ENCODE measurements around the gene DDIT3.

DNA sequence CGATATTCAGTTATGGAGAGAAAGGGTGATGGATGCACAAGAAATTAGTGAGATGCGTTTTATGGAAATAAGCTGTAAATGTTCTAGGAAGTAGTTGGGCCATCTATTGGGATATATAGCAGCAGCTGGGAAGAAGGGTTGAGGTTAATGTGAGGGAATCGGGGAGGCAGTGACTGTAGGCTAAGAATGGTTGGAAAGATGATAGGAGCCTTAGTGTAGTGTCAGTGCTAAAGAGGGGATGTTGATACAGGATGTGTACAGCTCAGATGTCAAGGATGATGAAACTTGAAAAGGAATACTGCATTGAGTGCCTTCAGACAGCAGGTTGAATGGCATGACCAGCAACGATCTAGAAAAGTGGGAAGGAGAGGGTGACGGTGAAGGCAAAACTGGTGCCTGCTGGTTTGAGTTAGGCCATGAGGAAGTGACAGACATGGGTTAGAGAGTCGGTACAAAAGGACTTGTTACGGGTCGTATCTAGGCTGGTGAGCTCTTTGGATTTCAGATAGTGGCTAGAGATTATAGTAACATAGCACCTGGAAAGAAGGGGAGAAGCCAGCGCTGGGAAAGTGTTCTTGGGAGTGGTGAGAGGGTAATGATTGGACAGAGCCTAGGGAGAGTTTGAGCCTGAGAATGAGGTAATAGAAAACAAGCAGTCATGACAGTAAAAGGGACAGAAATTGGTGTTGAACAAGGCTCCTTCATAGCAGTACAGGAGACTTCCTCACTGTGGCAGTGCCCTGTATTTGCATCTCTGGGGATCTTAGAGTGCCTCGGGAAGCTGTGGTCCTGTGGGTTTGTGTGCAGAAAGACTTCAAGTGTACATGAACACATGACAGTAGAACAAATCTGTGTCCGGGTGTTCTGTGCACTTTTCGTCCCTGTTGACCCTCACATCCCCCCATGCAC, 22.8 kb downstream of the DDIT3 start:
- TF ChIP-seq POLR2A (IDR thresholded peaks at IDR 0.05) = no peak
- TF ChIP-seq, protein P1, sequence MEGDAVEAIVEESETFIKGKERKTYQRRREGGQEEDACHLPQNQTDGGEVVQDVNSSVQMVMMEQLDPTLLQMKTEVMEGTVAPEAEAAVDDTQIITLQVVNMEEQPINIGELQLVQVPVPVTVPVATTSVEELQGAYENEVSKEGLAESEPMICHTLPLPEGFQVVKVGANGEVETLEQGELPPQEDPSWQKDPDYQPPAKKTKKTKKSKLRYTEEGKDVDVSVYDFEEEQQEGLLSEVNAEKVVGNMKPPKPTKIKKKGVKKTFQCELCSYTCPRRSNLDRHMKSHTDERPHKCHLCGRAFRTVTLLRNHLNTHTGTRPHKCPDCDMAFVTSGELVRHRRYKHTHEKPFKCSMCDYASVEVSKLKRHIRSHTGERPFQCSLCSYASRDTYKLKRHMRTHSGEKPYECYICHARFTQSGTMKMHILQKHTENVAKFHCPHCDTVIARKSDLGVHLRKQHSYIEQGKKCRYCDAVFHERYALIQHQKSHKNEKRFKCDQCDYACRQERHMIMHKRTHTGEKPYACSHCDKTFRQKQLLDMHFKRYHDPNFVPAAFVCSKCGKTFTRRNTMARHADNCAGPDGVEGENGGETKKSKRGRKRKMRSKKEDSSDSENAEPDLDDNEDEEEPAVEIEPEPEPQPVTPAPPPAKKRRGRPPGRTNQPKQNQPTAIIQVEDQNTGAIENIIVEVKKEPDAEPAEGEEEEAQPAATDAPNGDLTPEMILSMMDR (IDR thresholded peaks at IDR 0.05) = no peak

All from heart left ventricle (tissue), 13 donors.